Peyer's patch (tissue), 4 donors: ENCODE results near the gene ABCB9.

Source experiments
- POLR2A ChIP-seq, 2 donors: fragments of 450-650 bp; IDR thresholded peaks; one replicate each; pipeline ENCODE4 v1.5.1; 2017; ENCODE audit warnings: antibody characterized with exemption in 2 of 2, mild to moderate bottlenecking in 2 of 2, moderate library complexity in 2 of 2
- TF ChIP-seq, protein P1 (sequence below), 6 experiments: fragments of 450-650 bp in 4 of 6; fragments of 200-600 bp in 2 of 6; sonication (generic) in 1 of 6; IDR thresholded peaks; one replicate each; pipeline ENCODE4 v1.5.1; 2017 to 2019; ENCODE audit warnings: antibody characterized with exemption in 6 of 6, mild to moderate bottlenecking in 3 of 6, moderate library complexity in 1 of 6

DNA sequence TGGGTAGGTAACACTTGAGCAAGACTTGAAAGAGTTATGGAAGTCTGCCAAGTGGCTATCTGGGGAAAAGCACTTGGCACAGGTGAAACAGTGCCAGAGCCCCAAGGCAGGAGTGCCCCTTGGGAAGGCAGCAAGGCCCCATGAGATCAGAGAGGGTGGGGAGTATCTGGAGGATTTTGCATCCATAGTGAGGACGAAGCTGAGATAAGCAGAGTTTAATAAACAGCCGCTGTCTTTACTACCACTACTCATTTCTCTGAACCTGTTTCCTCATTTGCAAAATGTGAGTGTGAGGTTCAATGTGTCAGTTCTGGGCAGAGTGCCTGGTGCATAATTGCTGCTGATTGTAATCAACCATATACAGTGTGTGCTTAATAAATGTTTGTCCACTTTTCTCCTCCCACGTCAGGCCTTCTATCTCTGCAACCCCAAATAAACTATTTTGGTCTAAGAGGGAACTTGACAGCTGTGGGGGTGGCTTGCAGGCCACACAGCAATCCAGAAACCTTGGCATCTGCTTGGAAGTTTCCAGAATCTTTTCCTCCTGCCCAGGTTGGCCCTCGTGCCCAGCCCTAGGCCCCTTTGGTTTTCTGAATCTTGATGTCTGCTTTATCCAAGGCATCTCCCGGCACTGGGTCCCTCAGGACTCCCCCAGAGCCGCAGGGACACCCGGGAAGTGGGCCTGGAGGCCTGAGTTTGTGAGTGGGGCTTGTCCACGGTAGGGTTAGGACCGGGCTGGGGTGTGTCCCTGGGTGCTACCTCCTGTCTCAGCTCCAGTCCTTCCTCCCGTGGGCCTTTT lies 4.5 kb downstream of the ABCB9 start:
- TF ChIP-seq, protein P1, sequence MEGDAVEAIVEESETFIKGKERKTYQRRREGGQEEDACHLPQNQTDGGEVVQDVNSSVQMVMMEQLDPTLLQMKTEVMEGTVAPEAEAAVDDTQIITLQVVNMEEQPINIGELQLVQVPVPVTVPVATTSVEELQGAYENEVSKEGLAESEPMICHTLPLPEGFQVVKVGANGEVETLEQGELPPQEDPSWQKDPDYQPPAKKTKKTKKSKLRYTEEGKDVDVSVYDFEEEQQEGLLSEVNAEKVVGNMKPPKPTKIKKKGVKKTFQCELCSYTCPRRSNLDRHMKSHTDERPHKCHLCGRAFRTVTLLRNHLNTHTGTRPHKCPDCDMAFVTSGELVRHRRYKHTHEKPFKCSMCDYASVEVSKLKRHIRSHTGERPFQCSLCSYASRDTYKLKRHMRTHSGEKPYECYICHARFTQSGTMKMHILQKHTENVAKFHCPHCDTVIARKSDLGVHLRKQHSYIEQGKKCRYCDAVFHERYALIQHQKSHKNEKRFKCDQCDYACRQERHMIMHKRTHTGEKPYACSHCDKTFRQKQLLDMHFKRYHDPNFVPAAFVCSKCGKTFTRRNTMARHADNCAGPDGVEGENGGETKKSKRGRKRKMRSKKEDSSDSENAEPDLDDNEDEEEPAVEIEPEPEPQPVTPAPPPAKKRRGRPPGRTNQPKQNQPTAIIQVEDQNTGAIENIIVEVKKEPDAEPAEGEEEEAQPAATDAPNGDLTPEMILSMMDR (IDR thresholded peaks at IDR 0.05) = no peak
- TF ChIP-seq POLR2A (IDR thresholded peaks at IDR 0.05) = no peak
